H9 (cell line): ENCODE results near the gene PAPLN. TPM values are rescaled to one million over a fixed set of nuclear protein-coding genes. Genes with fewer than 3 reads are reported as not detected.

Experiments
- DNase-seq: peaks from one replicate; pipeline ENCODE4 v3.0.0-alpha.2; 2017
- H2AFZ ChIP-seq: one replicate; pipeline ENCODE4 v1.6.1; 2013; ENCODE audit warnings: mild to moderate bottlenecking, low read length, control low read depth, moderate library complexity
- H2AK5ac ChIP-seq: 2 replicates; pipeline ENCODE4 v1.6.1; 2013; ENCODE audit warnings: low read length, control low read depth, mixed read lengths; ENCODE audit not compliant: insufficient read length
- H2BK120ac ChIP-seq: one replicate; pipeline ENCODE4 v1.6.1; 2013; ENCODE audit warnings: low read depth, mild to moderate bottlenecking, low read length, control low read depth, inconsistent platforms; ENCODE audit not compliant: poor library complexity, severe bottlenecking
- H2BK12ac ChIP-seq: 2 replicates; pipeline ENCODE4 v1.6.1; 2013; ENCODE audit warnings: low read length, control low read depth, mixed read lengths, low read depth; ENCODE audit not compliant: insufficient read length
- H2BK15ac ChIP-seq: 2 replicates; pipeline ENCODE4 v1.6.1; 2013; ENCODE audit warnings: low read depth, low read length, control low read depth
- H2BK20ac ChIP-seq: one replicate; pipeline ENCODE4 v1.6.1; 2013; ENCODE audit warnings: low read depth, mild to moderate bottlenecking, low read length, control low read depth, inconsistent platforms; ENCODE audit not compliant: poor library complexity, severe bottlenecking
- H2BK5ac ChIP-seq: 2 replicates; pipeline ENCODE4 v1.6.1; 2013; ENCODE audit warnings: low read length, control low read depth, mixed read lengths; ENCODE audit not compliant: insufficient read length
- H3K14ac ChIP-seq: 2 replicates; pipeline ENCODE4 v1.6.1; 2013; ENCODE audit warnings: low read length, control low read depth; ENCODE audit not compliant: insufficient read depth
- H3K18ac ChIP-seq: 2 replicates; pipeline ENCODE4 v1.6.1; 2013; ENCODE audit warnings: low read depth, mild to moderate bottlenecking, mixed read lengths, low read length, control low read depth; ENCODE audit not compliant: insufficient read length
- H3K23ac ChIP-seq: 2 replicates; pipeline ENCODE4 v1.6.1; 2013; ENCODE audit warnings: low read length, control low read depth, mixed read lengths, low read depth; ENCODE audit not compliant: insufficient read length
- H3K23me2 ChIP-seq: 2 replicates; pipeline ENCODE4 v1.6.1; 2013; ENCODE audit warnings: low read depth, mild to moderate bottlenecking, mixed read lengths, low read length, control low read depth; ENCODE audit not compliant: insufficient read length, poor library complexity, severe bottlenecking
- H3K27ac ChIP-seq: 2 replicates; pipeline ENCODE4 v1.5.1; 2013; ENCODE audit warnings: low read length, control low read depth, mixed read lengths, low read depth; ENCODE audit not compliant: insufficient read length
- H3K27me3 ChIP-seq: 2 replicates; pipeline ENCODE4 v1.6.1; 2013; ENCODE audit warnings: low read length, control low read depth, inconsistent platforms; ENCODE audit not compliant: insufficient read depth
- H3K4ac ChIP-seq: 2 replicates; pipeline ENCODE4 v1.6.1; 2013; ENCODE audit warnings: low read depth, mild to moderate bottlenecking, control low read depth, inconsistent platforms, low read length, moderate library complexity
- H3K4me1 ChIP-seq: 2 replicates; pipeline ENCODE4 v1.6.1; 2013; ENCODE audit warnings: low read length, control low read depth, inconsistent platforms; ENCODE audit not compliant: insufficient read depth
- H3K4me2 ChIP-seq: 2 replicates; pipeline ENCODE4 v1.6.1; 2013; ENCODE audit warnings: low read length, control low read depth, mixed read lengths; ENCODE audit not compliant: insufficient read length, insufficient read depth
- H3K56ac ChIP-seq: 2 replicates; pipeline ENCODE4 v1.6.1; 2013; ENCODE audit warnings: low read depth, mild to moderate bottlenecking, mixed read lengths, low read length, control low read depth; ENCODE audit not compliant: insufficient read length
- H3K79me1 ChIP-seq: 2 replicates; pipeline ENCODE4 v1.6.1; 2013; ENCODE audit warnings: low read depth, mild to moderate bottlenecking, moderate library complexity, low read length, control low read depth, inconsistent platforms; ENCODE audit not compliant: insufficient read depth, poor library complexity, severe bottlenecking
- H3K79me2 ChIP-seq: 2 replicates; pipeline ENCODE4 v1.6.1; 2013; ENCODE audit warnings: low read length, control low read depth, inconsistent platforms; ENCODE audit not compliant: insufficient read depth
- H3K9ac ChIP-seq: 2 replicates; pipeline ENCODE4 v1.6.1; 2013; ENCODE audit warnings: low read length, control low read depth, mixed read lengths; ENCODE audit not compliant: insufficient read length; ENCODE audit errors: extremely low read depth
- H3K9me3 ChIP-seq: one replicate; pipeline ENCODE4 v1.6.1; 2013; ENCODE audit warnings: low read depth, low read length, inconsistent platforms; ENCODE audit not compliant: control insufficient read depth
- H3T11ph ChIP-seq: one replicate; pipeline ENCODE4 v1.6.1; 2013; ENCODE audit warnings: mild to moderate bottlenecking, low read length, control low read depth, inconsistent platforms
- H4K20me1 ChIP-seq: one replicate; pipeline ENCODE4 v1.6.1; 2013; ENCODE audit not compliant: control insufficient read depth, insufficient read length, insufficient read depth
- H4K5ac ChIP-seq: 2 replicates; pipeline ENCODE4 v1.6.1; 2013; ENCODE audit warnings: low read depth, mild to moderate bottlenecking, mixed read lengths, low read length, control low read depth; ENCODE audit not compliant: insufficient read length
- H4K8ac ChIP-seq: replicated peaks from 2 replicates; pipeline ENCODE4 v1.6.1; 2013; ENCODE audit warnings: low read length, control low read depth, mixed read lengths, low read depth; ENCODE audit not compliant: insufficient read length
- H4K91ac ChIP-seq: 2 replicates; pipeline ENCODE4 v1.6.1; 2013; ENCODE audit warnings: low read depth, mild to moderate bottlenecking, moderate library complexity, mixed read lengths, low read length, control low read depth; ENCODE audit not compliant: insufficient read length
- H3K27ac Mint-ChIP-seq, 3 experiments: 2 replicates in 2 of 3; 3 replicates in 1 of 3; pipeline ENCODE4 v1.8.0; 2020 to 2021; ENCODE audit warnings: mixed read lengths in 3 of 3, mild to moderate bottlenecking in 1 of 3, moderate library complexity in 1 of 3
- H3K27me3 Mint-ChIP-seq: 2 replicates; pipeline ENCODE4 v1.8.0; 2021; ENCODE audit warnings: low read depth, mild to moderate bottlenecking, moderate library complexity, mixed read lengths
- H3K36me3 Mint-ChIP-seq, 3 experiments: 2 replicates in 2 of 3; 3 replicates in 1 of 3; pipeline ENCODE4 v1.8.0; 2020 to 2021; ENCODE audit warnings: low read depth in 3 of 3, mixed read lengths in 3 of 3; ENCODE audit not compliant: insufficient read depth in 1 of 3
- H3K4me1 Mint-ChIP-seq, 2 experiments: 2 replicates each; pipeline ENCODE4 v1.8.0; 2020; ENCODE audit warnings: mixed read lengths in 2 of 2
- H3K4me3 Mint-ChIP-seq, 2 experiments: 2 replicates in 1 of 2; 3 replicates in 1 of 2; pipeline ENCODE4 v1.8.0; 2020 to 2021; ENCODE audit warnings: mild to moderate bottlenecking in 2 of 2, mixed read lengths in 2 of 2, moderate library complexity in 1 of 2
- H3K9me3 Mint-ChIP-seq, 2 experiments: 2 replicates in 1 of 2; 3 replicates in 1 of 2; pipeline ENCODE4 v1.8.0; 2020; ENCODE audit warnings: mild to moderate bottlenecking in 2 of 2, mixed read lengths in 2 of 2, moderate library complexity in 1 of 2
- CTCF ChIP-seq: fragments of 200-600 bp; sonication (generic); conservative IDR thresholded peaks from 3 replicates; pipeline ENCODE4 v1.8.0; 2021; ENCODE audit warnings: antibody characterized with exemption, mild to moderate bottlenecking
- WGBS: extraction: QIAGEN DNeasy Blood & Tissue Kit; methylation state at CpG from one replicate; pipeline ENCODE4 v1.1.7; 2013; ENCODE audit warnings: missing lambda C conversion rate, low lambda C conversion rate, mixed read lengths; ENCODE audit not compliant: insufficient read length; ENCODE audit errors: extremely low coverage; 5-methylcytosine and 5-hydroxymethylcytosine counted together
- total RNA-seq: library from RNA; stranded (reverse); gene quantifications from 2 replicates; pipeline ENCODE4 v1.2.1, GENCODE V29; 2021

Gene PAPLN
- total RNA-seq, 1 experiment from 2014 or later = 8.5 TPM

GRCh38 chr14:73208846-73209245, 28.5 kb upstream of the PAPLN start:
- Histone ChIP-seq H2BK120ac (no peak overlapping the region), H2BK5ac (no peak overlapping the region), H2BK20ac (no peak overlapping the region), H3K14ac (no peak overlapping the region), H4K20me1 (no peaks in the 10 kb centered on the region), H3K4ac (no peak overlapping the region), H4K91ac (no peak overlapping the region), H3K27me3 (no peaks in the 10 kb centered on the region), H3T11ph (no peak overlapping the region), H3K79me1 (no peaks in the 10 kb centered on the region), H3K23ac (no peak overlapping the region), H2AFZ (no peak overlapping the region), H4K8ac (no peak overlapping the region), H3K18ac (no peak overlapping the region), H3K56ac (no peak overlapping the region), H2AK5ac (no peak overlapping the region), H2BK15ac (no peak overlapping the region), H3K27ac (no peak overlapping the region), H3K23me2 (no peaks in the 10 kb centered on the region), H3K9ac (no peak overlapping the region), H4K5ac (no peak overlapping the region), H3K4me1 (no peaks in the 10 kb centered on the region), H3K9me3 (no peaks in the 10 kb centered on the region), H2BK12ac (no peak overlapping the region), H3K79me2 (no peaks in the 10 kb centered on the region), H3K4me2 (no peak overlapping the region)
- Mint-ChIP-seq H3K4me3 (no peak overlapping the region), H3K36me3 (peaks cover 42 to 69% (median 61%) of the 10 kb centered on the region in 3 experiments), H3K4me1 (no peaks in the 10 kb centered on the region), H3K9me3 (peaks cover 3 to 4% of the 10 kb centered on the region in 2 experiments; a peak in 4 of 5 replicates), H3K27ac (no peak overlapping the region), H3K27me3 (no peaks in the 10 kb centered on the region)
- TF ChIP-seq CTCF = no peak
- WGBS = no CpG with 5 or more reads among the region's 8 CpGs
- DNase-seq = no peak
